RKO (cell line): ENCODE measurements around the gene GEMIN8.

Source experiments
- DNase-seq: peaks from one replicate; pipeline ENCODE4 v3.0.0-alpha.2; 2016; ENCODE audit warnings: low spot score

The GEMIN8 gene

GRCh38 chrX:14029425-14030173, at the start of gene GEMIN8:
TSS of gene GEMIN8 (minus strand) at chrX:14029892. CDS start at chrX:14021478, 8,414 bp downstream.
- peak; percentile 94 for DNase-seq

- no peak for DNase-seq
Measured at GRCh38 chrX:14076639-14077038, 46.9 kb upstream of the GEMIN8 start.

- DNase-seq = no peak
Measured at GRCh38 chrX:14073556-14073955, 43.9 kb upstream of the GEMIN8 start.

GRCh38 chrX:14073071-14073470, 43.4 kb upstream of the GEMIN8 start:
- no peak for DNase-seq

GRCh38 chrX:14065800-14066199, 36.1 kb upstream of the GEMIN8 start:
- DNase-seq = no peak

GRCh38 chrX:14064626-14065432, 35.1 kb upstream of the GEMIN8 start:
- peak; percentile 59 for DNase-seq

- no peak for DNase-seq
Measured at GRCh38 chrX:14062524-14062923, 32.8 kb upstream of the GEMIN8 start.

- no peak for DNase-seq
Measured at GRCh38 chrX:14056206-14056605, 26.5 kb upstream of the GEMIN8 start.

GRCh38 chrX:14051416-14051815, 21.7 kb upstream of the GEMIN8 start:
- peak; percentile 20 for DNase-seq

GRCh38 chrX:14050709-14051108, 21.0 kb upstream of the GEMIN8 start:
- peak; percentile 25 for DNase-seq

- DNase-seq = no peak
Measured at GRCh38 chrX:14043209-14043608, 13.5 kb upstream of the GEMIN8 start.

GRCh38 chrX:14039344-14039743, 9.7 kb upstream of the GEMIN8 start:
- peak; percentile 82 for DNase-seq

- DNase-seq = no peak
Measured at GRCh38 chrX:14038375-14039085, 8.8 kb upstream of the GEMIN8 start.

GRCh38 chrX:14032406-14032805, 2.7 kb upstream of the GEMIN8 start:
- DNase-seq = peak; percentile 64

GRCh38 chrX:14030174-14030530, 460 bp upstream of the GEMIN8 start:
- peak; percentile 82 for DNase-seq

- peak; percentile 39 for DNase-seq
Measured at GRCh38 chrX:14029039-14029424, 660 bp downstream of the GEMIN8 start.

GRCh38 chrX:14028473-14028872, 1.2 kb downstream of the GEMIN8 start:
- no peak for DNase-seq

GRCh38 chrX:14027511-14028019, 2.1 kb downstream of the GEMIN8 start:
- DNase-seq = peak; percentile 91

- peak; percentile 6 for DNase-seq
Measured at GRCh38 chrX:14027036-14027435, 2.7 kb downstream of the GEMIN8 start.

- DNase-seq = no peak
Measured at GRCh38 chrX:14026121-14026520, 3.6 kb downstream of the GEMIN8 start.

- DNase-seq = no peak
Measured at GRCh38 chrX:14022019-14022418, 7.7 kb downstream of the GEMIN8 start.

- no peak for DNase-seq
Measured at GRCh38 chrX:14017399-14017798, 12.3 kb downstream of the GEMIN8 start.

GRCh38 chrX:14015941-14016340, 13.8 kb downstream of the GEMIN8 start:
- DNase-seq = no peak
